Measurements from ENCODE around the gene RBM23. TPM values are rescaled to one million over a fixed set of nuclear protein-coding genes. Genes with fewer than 3 reads are reported as not detected.

RBM23 gene
- polyA plus RNA-seq, 1 of the 3 experiments (the other 2 are of a cell fraction), result 65.5 TPM

- ChIA-PET POLR2A (interaction anchor here (1.3 kb wide), 1 partner anchor 11 kb away, joined by 3 read pairs; no protein-coding TSS in a partner anchor), CTCF (interaction anchor here (1.5 to 18.5 kb wide), 4 partner anchors 10 to 290 kb away, joined by 3 to 472 read pairs (median 22); partner anchors contain the start of genes MMP14, MRPL52 and SLC7A7)
- Histone ChIP-seq H3K4me2 (no peak overlapping the region), H3K36me3 (replicated peaks in 1 of 2; ENCODE audit: control insufficient read depth in 1 of 2, insufficient read depth in 2 of 2, low read length in 1 of 2) (peaks cover 0 to 9% of the 10 kb centered on the region in 2 experiments), H3K79me2 (ENCODE audit: insufficient read depth) (no peaks in the 10 kb centered on the region; the same call in 1 of the 2 replicates), H4K20me1 (ENCODE audit: insufficient read depth) (no peaks in the 10 kb centered on the region), H3F3A (replicated peaks; ENCODE audit: insufficient read depth) (peaks cover 18% of the 10 kb centered on the region), H3K27ac (ENCODE audit: low read depth in 2 of 2, low read length in 1 of 2) (peak overlapping the region in 1 of 2 experiments; percentile 28; a peak in 1 of 4 replicates), H3K9me3 (no peaks in the 10 kb centered on the region), H3K4me1 (ENCODE audit: control insufficient read depth in 1 of 2, insufficient read depth in 2 of 2, low read depth in 1 of 2, low read length in 1 of 2) (peaks cover 26 to 36% of the 10 kb centered on the region in 2 experiments), H3K27me3 (ENCODE audit: insufficient read depth) (no peaks in the 10 kb centered on the region), H3K9me2 (no peaks in the 10 kb centered on the region), H3K4me3 (ENCODE audit: low read depth in 2 of 2, low read length in 1 of 2) (no peak overlapping the region), H3K9ac (no peak overlapping the region), H2AFZ (ENCODE audit: low read depth) (no peak overlapping the region)
- peak; percentile 20 for DNase-seq
- no peak for TF ChIP-seq EZH2phosphoT487 (IDR thresholded peaks at IDR 0.05; ENCODE audit: borderline replicate concordance, low read depth)
- no peak for TF ChIP-seq CTCF (IDR thresholded peaks at IDR 0.05)
- no peak for TF ChIP-seq IRF3 (IDR thresholded peaks at IDR 0.05; ENCODE audit: low read depth, low read length)
- no peak for TF ChIP-seq RXRA (IDR thresholded peaks at IDR 0.05; ENCODE audit: borderline replicate concordance, low read depth)
- TF ChIP-seq GATA2 (CRISPR knock-in tag; IDR thresholded peaks at IDR 0.05), result no peak
- TF ChIP-seq FOXJ3 (CRISPR knock-in tag; IDR thresholded peaks at IDR 0.05), result no peak
- no peak for TF ChIP-seq MEF2A (IDR thresholded peaks at IDR 0.05; ENCODE audit: borderline replicate concordance, low read depth)
- TF ChIP-seq SMC3 (IDR thresholded peaks at IDR 0.05; ENCODE audit: low read depth, low read length), result no peak
- no peak for TF ChIP-seq FOXM1 (IDR thresholded peaks at IDR 0.05; ENCODE audit: low read depth)
- no peak for TF ChIP-seq GABPA (IDR thresholded peaks at IDR 0.05; ENCODE audit: low read depth)
- TF ChIP-seq TCF12 (IDR thresholded peaks at IDR 0.05), result no peak
- TF ChIP-seq RCOR1 (IDR thresholded peaks at IDR 0.05; ENCODE audit: low read length), result no peak
- TF ChIP-seq ZBTB33 (IDR thresholded peaks at IDR 0.05; ENCODE audit: borderline replicate concordance, low read depth), result no peak
- no peak for TF ChIP-seq MXI1 (IDR thresholded peaks at IDR 0.05; ENCODE audit: low read depth, low read length)
- TF ChIP-seq EP300 (IDR thresholded peaks at IDR 0.05; ENCODE audit: borderline replicate concordance in 1 of 2, low read depth in 1 of 2, low read length in 1 of 2), result no peak
- no peak for TF ChIP-seq FOSL2 (IDR thresholded peaks at IDR 0.05; ENCODE audit: borderline replicate concordance, low read depth)
- TF ChIP-seq POLR2AphosphoS5 (IDR thresholded peaks at IDR 0.05; ENCODE audit: low read depth, low read length), result no peak
- TF ChIP-seq SIN3A (IDR thresholded peaks at IDR 0.05; ENCODE audit: borderline replicate concordance, low read depth, low read length), result no peak
- no peak for TF ChIP-seq CHD2 (IDR thresholded peaks at IDR 0.05; ENCODE audit: low read length, partially characterized antibody)
- 80% methylated on average over 5 of the region's 11 CpGs for WGBS (ENCODE audit: low lambda C conversion rate)
These were observed 72.1 kb downstream of the RBM23 start for GRCh38 chr14:22846811-22847307.
